Neural progenitor cell (in vitro differentiated cells): Measurements from ENCODE around the gene ZBP1. TPM values are rescaled to one million over a fixed set of nuclear protein-coding genes. Genes with fewer than 3 reads are reported as not detected.

Experiments used
- DNase-seq: peaks from one replicate; pipeline ENCODE4 v3.0.0-alpha.2; 2016; ENCODE audit warnings: low spot score
- H2AFZ ChIP-seq: fragments of 200-600 bp; sonication (generic); replicated peaks from 2 replicates; pipeline ENCODE4 v1.6.1; 2016; ENCODE audit warnings: antibody characterized with exemption
- H3F3A ChIP-seq: fragments of 200-600 bp; sonication (generic); 2 replicates; pipeline ENCODE4 v1.6.1; 2016; ENCODE audit warnings: antibody characterized with exemption, low read depth
- H3K27ac ChIP-seq: fragments of 200-600 bp; sonication (generic); 2 replicates; pipeline ENCODE4 v1.5.1; 2016; ENCODE audit warnings: mild to moderate bottlenecking
- H3K27me3 ChIP-seq: fragments of 200-600 bp; sonication (generic); 2 replicates; pipeline ENCODE4 v1.6.1; 2016; ENCODE audit warnings: mild to moderate bottlenecking, moderate library complexity
- H3K36me3 ChIP-seq: fragments of 200-600 bp; sonication (generic); 2 replicates; pipeline ENCODE4 v1.5.1; 2016
- H3K4me1 ChIP-seq: fragments of 200-600 bp; sonication (generic); 2 replicates; pipeline ENCODE4 v1.6.1; 2016; ENCODE audit warnings: mixed run types
- H3K4me2 ChIP-seq: fragments of 200-600 bp; sonication (generic); 2 replicates; pipeline ENCODE4 v1.6.1; 2016
- H3K4me3 ChIP-seq: fragments of 200-600 bp; sonication (generic); 2 replicates; pipeline ENCODE4 v1.5.1; 2016
- H3K79me2 ChIP-seq: fragments of 200-600 bp; sonication (generic); 2 replicates; pipeline ENCODE4 v1.6.1; 2016; ENCODE audit warnings: low read depth
- H3K9ac ChIP-seq: fragments of 200-600 bp; sonication (generic); 2 replicates; pipeline ENCODE4 v1.6.1; 2016
- H3K9me3 ChIP-seq: fragments of 200-600 bp; sonication (generic); 2 replicates; pipeline ENCODE4 v1.5.1; 2016; ENCODE audit warnings: low read depth
- H4K20me1 ChIP-seq: fragments of 200-600 bp; sonication (generic); 2 replicates; pipeline ENCODE4 v1.6.1; 2016; ENCODE audit warnings: low read depth
- H3K27ac Mint-ChIP-seq: 3 replicates; pipeline ENCODE4 v1.8.0; 2021; ENCODE audit warnings: mixed read lengths
- H3K27me3 Mint-ChIP-seq: 2 replicates; pipeline ENCODE4 v1.8.0; 2022; ENCODE audit warnings: low read depth, mild to moderate bottlenecking, inconsistent platforms, moderate library complexity, mixed read lengths; ENCODE audit not compliant: insufficient read depth
- H3K36me3 Mint-ChIP-seq: 3 replicates; pipeline ENCODE4 v1.8.0; 2021; ENCODE audit warnings: mixed read lengths
- H3K4me1 Mint-ChIP-seq: 3 replicates; pipeline ENCODE4 v1.8.0; 2021; ENCODE audit warnings: mixed read lengths
- H3K4me3 Mint-ChIP-seq: 3 replicates; pipeline ENCODE4 v1.8.0; 2021; ENCODE audit warnings: mild to moderate bottlenecking, moderate library complexity, mixed read lengths
- H3K9me3 Mint-ChIP-seq: 3 replicates; pipeline ENCODE4 v1.8.0; 2020; ENCODE audit warnings: mixed read lengths
- EZH2 ChIP-seq: fragments of 200-600 bp; sonication (generic); IDR thresholded peaks from 2 replicates; pipeline ENCODE4 v1.6.1; 2017; ENCODE audit warnings: antibody characterized with exemption, mild to moderate bottlenecking, moderate library complexity
- EZH2phosphoT487 ChIP-seq: fragments of 200-600 bp; sonication (generic); IDR thresholded peaks from 2 replicates; pipeline ENCODE4 v1.6.1; 2017; ENCODE audit warnings: antibody characterized with exemption
- total RNA-seq: library from RNA; depleted of rRNA; stranded (reverse); fragments of >200 nt; gene quantifications from 2 replicates; pipeline ENCODE4 v1.2.3, GENCODE V29; 2015; ENCODE audit warnings: low replicate concordance
- TF ChIP-seq, protein P1 (sequence below): fragments of 200-600 bp; sonication (generic); IDR thresholded peaks from 2 replicates; pipeline ENCODE4 v1.5.1; 2017; ENCODE audit warnings: antibody characterized with exemption, mild to moderate bottlenecking

The ZBP1 gene
- total RNA-seq, 1 donor from 2014 or later = not detected

DNA sequence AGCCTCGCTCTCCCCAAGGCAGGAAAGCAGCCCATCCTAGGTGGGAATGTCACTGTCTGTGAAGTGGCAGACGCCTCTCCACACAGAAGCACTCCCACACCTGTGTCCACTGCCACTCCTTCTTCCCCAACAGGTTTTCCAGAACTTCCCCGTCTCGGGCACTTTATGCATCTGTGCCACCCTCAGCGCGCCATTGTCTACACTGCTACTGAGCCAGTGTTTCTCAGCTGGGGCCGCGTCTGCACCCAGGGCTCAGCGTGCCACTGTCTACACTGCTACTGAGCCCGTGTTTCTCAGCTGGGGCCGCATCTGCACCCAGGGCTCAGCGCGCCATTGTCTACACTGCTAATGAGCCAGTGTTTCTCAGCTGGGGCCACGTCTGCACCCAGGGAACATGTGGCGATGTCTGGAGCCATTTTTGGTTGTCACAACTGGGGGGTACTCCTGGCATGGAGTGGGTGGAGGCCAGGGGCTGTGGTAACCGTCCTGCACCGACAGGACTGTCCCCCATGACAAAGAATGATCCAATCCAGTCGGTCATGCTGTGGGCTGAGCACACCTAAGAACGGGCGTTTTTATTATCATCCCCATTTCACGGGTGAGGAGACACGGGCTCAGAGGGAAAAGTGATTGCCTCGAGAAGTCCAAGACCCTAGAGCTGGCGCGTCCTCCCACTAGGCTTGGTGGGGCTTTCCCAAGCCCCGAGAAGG is 41.7 kb upstream of the ZBP1 start:
- DNase-seq = no peak
- H3K4me3 Mint-ChIP-seq = no peak overlapping the region
- H3K9ac ChIP-seq = no peak overlapping the region
- TF ChIP-seq EZH2phosphoT487 = no peak
- TF ChIP-seq, protein P1, sequence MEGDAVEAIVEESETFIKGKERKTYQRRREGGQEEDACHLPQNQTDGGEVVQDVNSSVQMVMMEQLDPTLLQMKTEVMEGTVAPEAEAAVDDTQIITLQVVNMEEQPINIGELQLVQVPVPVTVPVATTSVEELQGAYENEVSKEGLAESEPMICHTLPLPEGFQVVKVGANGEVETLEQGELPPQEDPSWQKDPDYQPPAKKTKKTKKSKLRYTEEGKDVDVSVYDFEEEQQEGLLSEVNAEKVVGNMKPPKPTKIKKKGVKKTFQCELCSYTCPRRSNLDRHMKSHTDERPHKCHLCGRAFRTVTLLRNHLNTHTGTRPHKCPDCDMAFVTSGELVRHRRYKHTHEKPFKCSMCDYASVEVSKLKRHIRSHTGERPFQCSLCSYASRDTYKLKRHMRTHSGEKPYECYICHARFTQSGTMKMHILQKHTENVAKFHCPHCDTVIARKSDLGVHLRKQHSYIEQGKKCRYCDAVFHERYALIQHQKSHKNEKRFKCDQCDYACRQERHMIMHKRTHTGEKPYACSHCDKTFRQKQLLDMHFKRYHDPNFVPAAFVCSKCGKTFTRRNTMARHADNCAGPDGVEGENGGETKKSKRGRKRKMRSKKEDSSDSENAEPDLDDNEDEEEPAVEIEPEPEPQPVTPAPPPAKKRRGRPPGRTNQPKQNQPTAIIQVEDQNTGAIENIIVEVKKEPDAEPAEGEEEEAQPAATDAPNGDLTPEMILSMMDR = no peak
- H3F3A ChIP-seq = no peaks in the 10 kb centered on the region
- H3K27me3 Mint-ChIP-seq = peaks cover 9% of the 10 kb centered on the region
- no peak overlapping the region for H3K4me3 ChIP-seq
- H2AFZ ChIP-seq = no peak overlapping the region
- no peak overlapping the region for H3K27ac ChIP-seq
- H3K4me1 Mint-ChIP-seq = peaks cover 19% of the 10 kb centered on the region
- no peaks in the 10 kb centered on the region for H3K9me3 Mint-ChIP-seq
- H3K4me1 ChIP-seq = peaks cover 7% of the 10 kb centered on the region
- no peak overlapping the region for H3K27ac Mint-ChIP-seq
- H3K79me2 ChIP-seq = no peaks in the 10 kb centered on the region
- H4K20me1 ChIP-seq = no peaks in the 10 kb centered on the region
- no peaks in the 10 kb centered on the region for H3K36me3 Mint-ChIP-seq
- no peaks in the 10 kb centered on the region for H3K9me3 ChIP-seq
- H3K4me2 ChIP-seq = no peak overlapping the region
- H3K27me3 ChIP-seq = no peaks in the 10 kb centered on the region
- no peaks in the 10 kb centered on the region for H3K36me3 ChIP-seq

DNA sequence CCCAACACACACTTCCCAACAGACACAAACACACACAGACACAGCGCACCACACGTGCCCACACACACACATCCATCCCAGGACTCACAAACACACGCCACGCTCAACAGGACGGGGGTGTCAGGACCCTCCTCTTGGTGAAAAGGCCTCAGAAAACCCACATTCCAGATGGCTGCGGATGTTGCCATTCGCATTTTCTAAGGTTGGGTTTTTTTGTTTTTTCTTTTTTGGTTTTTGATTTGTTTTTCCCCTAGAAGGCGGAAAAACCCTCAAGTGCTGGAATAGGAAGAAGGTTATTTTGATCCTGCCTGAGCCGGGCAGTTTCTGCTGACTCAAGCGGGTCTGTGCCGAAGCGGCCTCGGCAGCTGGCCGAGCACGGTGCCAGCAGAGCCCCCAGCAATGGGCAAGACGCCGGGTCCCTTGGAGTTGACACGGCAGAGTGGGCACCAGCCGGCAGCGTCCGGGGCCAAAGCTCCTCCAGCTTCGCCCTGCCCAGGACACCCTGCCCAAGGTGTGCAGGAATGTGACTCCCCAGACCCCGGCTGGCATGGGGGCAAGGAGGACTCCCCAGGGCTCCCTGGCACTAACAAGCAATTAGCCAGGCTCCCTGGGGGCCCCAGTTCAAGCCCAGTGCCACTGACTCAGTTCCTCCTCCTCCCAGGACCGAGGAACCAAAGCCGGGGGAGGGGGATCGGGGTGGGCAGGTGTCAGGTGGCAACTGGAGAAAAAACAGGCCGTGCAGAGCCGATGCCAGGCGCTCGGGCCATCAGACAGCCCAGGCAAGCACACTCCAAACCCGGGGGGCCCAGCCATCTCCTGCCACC is 40.9 kb upstream of the ZBP1 start:
- Histone ChIP-seq H3K4me1 (peaks cover 7% of the 10 kb centered on the region), H3K4me3 (no peak overlapping the region), H3K9ac (no peak overlapping the region), H2AFZ (no peak overlapping the region), H3K27ac (no peak overlapping the region), H3F3A (no peaks in the 10 kb centered on the region), H3K27me3 (no peaks in the 10 kb centered on the region), H3K79me2 (no peaks in the 10 kb centered on the region), H3K4me2 (no peak overlapping the region), H4K20me1 (no peaks in the 10 kb centered on the region), H3K9me3 (no peaks in the 10 kb centered on the region), H3K36me3 (no peaks in the 10 kb centered on the region)
- Mint-ChIP-seq H3K36me3 (no peaks in the 10 kb centered on the region), H3K27ac (peak overlapping the region; percentile 39), H3K4me3 (no peak overlapping the region), H3K9me3 (no peaks in the 10 kb centered on the region), H3K27me3 (peaks cover 9% of the 10 kb centered on the region), H3K4me1 (peaks cover 11% of the 10 kb centered on the region)
- TF ChIP-seq EZH2 = no peak
- no peak for TF ChIP-seq EZH2phosphoT487
- TF ChIP-seq, protein P1 = no peak
- no peak for DNase-seq

DNA sequence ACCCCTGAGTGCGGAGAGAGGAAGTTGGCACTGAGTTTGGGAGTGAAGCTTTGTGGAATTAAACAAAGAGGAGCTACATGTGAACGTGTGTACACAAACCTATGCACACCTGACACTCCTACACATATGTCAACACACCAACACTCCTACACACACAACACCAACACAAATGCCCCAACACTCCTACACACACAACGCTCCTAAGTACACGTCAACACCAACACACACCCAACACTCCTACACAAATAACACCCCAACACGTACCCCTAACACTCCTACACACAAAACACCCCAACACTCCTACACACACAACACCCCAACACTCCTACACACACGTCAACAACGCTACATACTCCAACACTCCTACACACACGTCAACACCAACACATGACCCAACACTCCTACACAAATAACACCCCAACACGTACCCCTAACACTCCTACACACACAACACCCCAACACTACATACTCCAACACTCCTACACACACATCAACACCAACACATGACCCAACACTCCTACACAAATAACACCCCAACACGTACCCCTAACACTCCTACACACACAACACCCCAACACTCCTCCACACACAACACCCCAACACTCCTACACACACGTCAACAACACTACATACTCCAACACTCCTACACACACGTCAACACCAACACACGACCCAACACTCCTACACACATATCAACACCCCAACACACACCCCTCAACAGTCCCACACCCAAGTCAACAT is 40.1 kb upstream of the ZBP1 start:
- H3K4me3 ChIP-seq = no peak overlapping the region
- TF ChIP-seq EZH2 (no peak), EZH2phosphoT487 (no peak)
- TF ChIP-seq, protein P1 = no peak
- H3K9me3 Mint-ChIP-seq = no peaks in the 10 kb centered on the region
- DNase-seq = no peak
- H3K4me1 ChIP-seq = peaks cover 7% of the 10 kb centered on the region
- H2AFZ ChIP-seq = no peak overlapping the region
- H3K9ac ChIP-seq = no peak overlapping the region
- peaks cover 12% of the 10 kb centered on the region for H3K27me3 Mint-ChIP-seq
- H3K9me3 ChIP-seq = no peaks in the 10 kb centered on the region
- H3K27ac Mint-ChIP-seq = peak overlapping the region; percentile 39
- no peaks in the 10 kb centered on the region for H4K20me1 ChIP-seq
- peaks cover 8% of the 10 kb centered on the region for H3K4me1 Mint-ChIP-seq
- no peak overlapping the region for H3K27ac ChIP-seq
- no peaks in the 10 kb centered on the region for H3F3A ChIP-seq
- no peak overlapping the region for H3K4me2 ChIP-seq
- no peak overlapping the region for H3K4me3 Mint-ChIP-seq
- H3K79me2 ChIP-seq = no peaks in the 10 kb centered on the region
- no peaks in the 10 kb centered on the region for H3K36me3 Mint-ChIP-seq
- no peaks in the 10 kb centered on the region for H3K36me3 ChIP-seq
- no peaks in the 10 kb centered on the region for H3K27me3 ChIP-seq
